Right atrium auricular region (tissue), 2 donors: ENCODE data around the gene TFAP2D. TPM values are rescaled to one million over a fixed set of nuclear protein-coding genes. Genes with fewer than 3 reads are reported as not detected.

ENCODE experiments used
- DNase-seq: peaks from one replicate; pipeline ENCODE4 v3.0.0-alpha.2; 2019; ENCODE audit warnings: low spot score
- H3K27ac ChIP-seq, 2 donors: fragments of 200-600 bp; sonication (generic); 1 replicate in 1 of 2; 2 replicates in 1 of 2; pipeline ENCODE4 v1.5.1; 2016 to 2019
- H3K27me3 ChIP-seq, 2 donors: fragments of 200-600 bp; sonication (generic); one replicate each; pipeline versions ENCODE4 v1.5.1 to v1.6.0; 2017 to 2019
- H3K36me3 ChIP-seq: fragments of 200-600 bp; sonication (generic); one replicate; pipeline ENCODE4 v1.5.1; 2016
- H3K4me1 ChIP-seq, 2 donors: fragments of 200-600 bp; sonication (generic); one replicate each; pipeline versions ENCODE4 v1.5.1 to v1.6.0; 2017 to 2019
- H3K4me3 ChIP-seq, 2 donors: fragments of 200-600 bp; sonication (generic); 1 replicate in 1 of 2; 2 replicates in 1 of 2; pipeline ENCODE4 v1.5.1; 2017 to 2019; ENCODE audit warnings: mild to moderate bottlenecking in 1 of 2, moderate library complexity in 1 of 2
- H3K9me3 ChIP-seq, 2 donors: fragments of 200-600 bp; sonication (generic); one replicate each; pipeline ENCODE4 v1.5.1; 2019
- CTCF ChIP-seq, 2 donors: fragments of 200-600 bp; sonication (generic); IDR thresholded peaks; one replicate each; pipeline ENCODE4 v1.5.1; 2019; ENCODE audit warnings: antibody characterized with exemption in 2 of 2
- total RNA-seq, 2 donors: library from RNA; depleted of rRNA; stranded (reverse); fragments of >200 nt; gene quantifications; one replicate each; pipeline ENCODE4 v1.1.0, GENCODE V29; 2016

The TFAP2D gene
- total RNA-seq, 2 donors from 2014 or later = not detected

- Histone ChIP-seq H3K27me3 (no peaks in the 10 kb centered on the region), H3K9me3 (no peaks in the 10 kb centered on the region), H3K36me3 (no peaks in the 10 kb centered on the region), H3K27ac (no peak overlapping the region), H3K4me3 (no peak overlapping the region), H3K4me1 (no peaks in the 10 kb centered on the region)
- no peak for DNase-seq
- no peak for TF ChIP-seq CTCF (IDR thresholded peaks at IDR 0.05)
Measured at GRCh38 chr6:50713977-50714486, 706 bp downstream of the TFAP2D start.

- no peak for TF ChIP-seq CTCF (IDR thresholded peaks at IDR 0.05)
- Histone ChIP-seq H3K27me3 (no peaks in the 10 kb centered on the region), H3K9me3 (no peaks in the 10 kb centered on the region), H3K36me3 (no peaks in the 10 kb centered on the region), H3K27ac (no peak overlapping the region), H3K4me1 (no peaks in the 10 kb centered on the region), H3K4me3 (no peak overlapping the region)
- DNase-seq = no peak
Measured at GRCh38 chr6:50714487-50715379, 1.4 kb downstream of the TFAP2D start.

GRCh38 chr6:50716899-50717509, 3.7 kb downstream of the TFAP2D start:
- Histone ChIP-seq H3K36me3 (no peaks in the 10 kb centered on the region), H3K9me3 (no peaks in the 10 kb centered on the region), H3K27ac (no peak overlapping the region), H3K27me3 (no peaks in the 10 kb centered on the region), H3K4me3 (no peak overlapping the region), H3K4me1 (no peaks in the 10 kb centered on the region)
- TF ChIP-seq CTCF (IDR thresholded peaks at IDR 0.05) = no peak
- no peak for DNase-seq

- no peak for TF ChIP-seq CTCF (IDR thresholded peaks at IDR 0.05)
- Histone ChIP-seq H3K9me3 (no peaks in the 10 kb centered on the region), H3K4me1 (no peaks in the 10 kb centered on the region), H3K27ac (no peak overlapping the region), H3K4me3 (no peak overlapping the region), H3K36me3 (no peaks in the 10 kb centered on the region), H3K27me3 (peaks cover 0 to under 1% of the 10 kb centered on the region in 2 donors)
- no peak for DNase-seq
Measured at GRCh38 chr6:50717734-50718457, 4.6 kb downstream of the TFAP2D start.

- Histone ChIP-seq H3K4me1 (no peaks in the 10 kb centered on the region), H3K36me3 (no peaks in the 10 kb centered on the region), H3K27ac (no peak overlapping the region), H3K4me3 (no peak overlapping the region), H3K9me3 (no peaks in the 10 kb centered on the region), H3K27me3 (peaks cover 0 to 7% of the 10 kb centered on the region in 2 donors)
- DNase-seq = no peak
- no peak for TF ChIP-seq CTCF (IDR thresholded peaks at IDR 0.05)
Measured at GRCh38 chr6:50718566-50718965, 5.2 kb downstream of the TFAP2D start.
